ENCODE measurements around the gene SMOC2.

- TF ChIP-seq GATA2 (IDR thresholded peaks at IDR 0.05; ENCODE audit: low read depth, low read length) (no peak), GATA3 (IDR thresholded peaks at IDR 0.05; ENCODE audit: low read depth, low read length) (no peak)
Measured at GRCh38 chr6:168675933-168676551, 235.1 kb downstream of the SMOC2 start.

Data from SH-SY5Y (cell line).